ENCODE measurements around the gene NKPD1. TPM values are rescaled to one million over a fixed set of nuclear protein-coding genes. Genes with fewer than 3 reads are reported as not detected.

Gene NKPD1
- polyA plus RNA-seq, 2 of the 4 experiments (the other 2 are of a cell fraction) = 0.12 to 0.15 TPM

DNA sequence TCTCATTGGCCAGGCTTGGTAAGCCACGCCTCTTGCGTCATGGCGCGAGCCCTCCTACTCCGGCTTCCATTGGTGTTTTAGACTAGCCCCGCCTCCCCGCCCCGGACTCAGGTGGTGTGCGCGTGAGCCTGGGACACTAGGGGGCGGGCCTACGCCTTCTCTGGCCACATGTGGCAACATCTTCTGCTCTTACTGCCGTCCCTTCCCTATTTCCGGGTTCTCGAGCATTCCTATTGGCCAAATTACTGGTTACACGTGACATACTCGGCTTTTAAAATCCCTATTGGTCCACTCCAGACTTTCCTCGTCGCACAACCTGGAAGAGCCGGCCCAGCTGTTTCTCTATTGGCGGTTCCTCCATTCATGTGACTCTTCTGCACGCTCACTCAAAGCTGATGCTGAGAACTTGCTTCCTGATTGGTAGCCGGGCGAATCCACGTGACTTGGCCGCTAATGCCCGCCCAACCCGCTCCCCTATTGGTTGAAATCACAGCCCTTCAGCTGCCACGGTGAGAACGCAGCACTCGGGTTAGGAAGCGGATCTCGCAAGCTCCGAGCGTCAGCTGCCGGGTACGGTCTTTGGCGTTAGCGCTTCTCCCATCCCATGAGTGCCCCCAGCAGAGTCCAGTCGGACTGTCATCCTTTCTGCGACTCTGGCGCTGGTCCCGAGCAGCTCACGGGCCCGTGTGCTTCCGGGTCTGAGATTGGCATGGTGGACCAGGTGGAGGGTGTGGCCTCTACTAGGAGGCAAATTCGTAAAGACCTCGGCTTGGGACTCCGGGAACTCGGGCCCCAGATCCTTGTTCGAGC, 17.7 kb upstream of the NKPD1 start, which contains the start of gene BLOC1S3:
TSS of gene BLOC1S3 (plus strand) at position 523 of the 810 bp plus-strand sequence. CDS start 513 bp downstream, outside the sequence.
- ATAC-seq = peak; percentile 87 to 94
- DNase-seq (ENCODE audit: low read depth in 1 of 2, low spot score in 1 of 2) = peak; percentile 100
- H3K4me1 ChIP-seq = peaks cover 11% of the 10 kb centered on the region; the same call in 2 of the 3 replicates
- ChIA-PET CTCF (interaction anchor here (0.6 to 2.5 kb wide), 17 partner anchors 8 to 261 kb away, joined by 3 to 18 read pairs (median 5); partner anchors contain the start of genes NKPD1 and PPP1R13L), POLR2A (interaction anchor here (0.6 to 3.3 kb wide), 14 partner anchors 8 to 515 kb away, joined by 3 to 23 read pairs (median 3); partner anchors contain the start of genes GEMIN7 and PPP1R37)
- WGBS (ENCODE audit: missing lambda C conversion rate) = 2% methylated on average over 51 of the region's 51 CpGs
- TF ChIP-seq RFX5 (IDR thresholded peaks at IDR 0.05) = peak; percentile 99
- peak; percentile 76 for TF ChIP-seq POLR2A (IDR thresholded peaks at IDR 0.05; ENCODE audit: low read length)
- 0 out of 3 replicates have a peak, but pooled peaks have one; percentile 57 for TF ChIP-seq BCL3 (IDR thresholded peaks at IDR 0.05)
- TF ChIP-seq E2F6 (IDR thresholded peaks at IDR 0.05; ENCODE audit: borderline replicate concordance, low read depth) = peak; percentile 56
- TF ChIP-seq, protein P1, sequence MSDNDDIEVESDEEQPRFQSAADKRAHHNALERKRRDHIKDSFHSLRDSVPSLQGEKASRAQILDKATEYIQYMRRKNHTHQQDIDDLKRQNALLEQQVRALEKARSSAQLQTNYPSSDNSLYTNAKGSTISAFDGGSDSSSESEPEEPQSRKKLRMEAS (IDR thresholded peaks at IDR 0.05) = peak; percentile 99
- TF ChIP-seq, protein P2, sequence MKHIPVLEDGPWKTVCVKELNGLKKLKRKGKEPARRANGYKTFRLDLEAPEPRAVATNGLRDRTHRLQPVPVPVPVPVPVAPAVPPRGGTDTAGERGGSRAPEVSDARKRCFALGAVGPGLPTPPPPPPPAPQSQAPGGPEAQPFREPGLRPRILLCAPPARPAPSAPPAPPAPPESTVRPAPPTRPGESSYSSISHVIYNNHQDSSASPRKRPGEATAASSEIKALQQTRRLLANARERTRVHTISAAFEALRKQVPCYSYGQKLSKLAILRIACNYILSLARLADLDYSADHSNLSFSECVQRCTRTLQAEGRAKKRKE (CRISPR knock-in tag; IDR thresholded peaks at IDR 0.05; ENCODE audit: low read depth) = no peak
- TF ChIP-seq HOXB5 (CRISPR knock-in tag; IDR thresholded peaks at IDR 0.05) = no peak
- peak; percentile 95 for TF ChIP-seq MYC (IDR thresholded peaks at IDR 0.05; ENCODE audit: borderline replicate concordance, low read length)
- TF ChIP-seq RCOR1 (IDR thresholded peaks at IDR 0.05; ENCODE audit: low read depth, low read length) = no peak
- TF ChIP-seq SMC3 (IDR thresholded peaks at IDR 0.05) = no peak; the same call in 2 of the 3 replicates
- TF ChIP-seq RNF2 (IDR thresholded peaks at IDR 0.05; ENCODE audit: borderline replicate concordance, low read depth) = no peak
- TF ChIP-seq NPAS2 (CRISPR knock-in tag; IDR thresholded peaks at IDR 0.05; ENCODE audit: borderline replicate concordance) = peak; percentile 98
- TF ChIP-seq, protein P3, sequence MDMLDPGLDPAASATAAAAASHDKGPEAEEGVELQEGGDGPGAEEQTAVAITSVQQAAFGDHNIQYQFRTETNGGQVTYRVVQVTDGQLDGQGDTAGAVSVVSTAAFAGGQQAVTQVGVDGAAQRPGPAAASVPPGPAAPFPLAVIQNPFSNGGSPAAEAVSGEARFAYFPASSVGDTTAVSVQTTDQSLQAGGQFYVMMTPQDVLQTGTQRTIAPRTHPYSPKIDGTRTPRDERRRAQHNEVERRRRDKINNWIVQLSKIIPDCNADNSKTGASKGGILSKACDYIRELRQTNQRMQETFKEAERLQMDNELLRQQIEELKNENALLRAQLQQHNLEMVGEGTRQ (IDR thresholded peaks at IDR 0.05) = peak; percentile 98
- TF ChIP-seq ZFP36 (IDR thresholded peaks at IDR 0.05; ENCODE audit: borderline replicate concordance, partially characterized antibody) = no peak
- no peak for TF ChIP-seq HOXB13 (CRISPR knock-in tag; IDR thresholded peaks at IDR 0.05; ENCODE audit: low read depth)
- TF ChIP-seq JUN (IDR thresholded peaks at IDR 0.05) = peak in 1 of 2 experiments; percentile 21; a peak in 1 of 5 replicates
- TF ChIP-seq TFCP2L1 (CRISPR knock-in tag; IDR thresholded peaks at IDR 0.05) = no peak
- TF ChIP-seq RAD21 (conservative IDR thresholded peaks at IDR 0.05 in 1 of 2, IDR thresholded peaks at IDR 0.05 in 1 of 2) = peak in 1 of 2 experiments; percentile 6; a peak in 1 of 5 replicates
- peak; percentile 78 for TF ChIP-seq BHLHE40 (IDR thresholded peaks at IDR 0.05; ENCODE audit: low read depth, low read length)
- no peak for TF ChIP-seq CHD2 (IDR thresholded peaks at IDR 0.05; ENCODE audit: low read length, partially characterized antibody)
- no peak for TF ChIP-seq NFE2L2 (conservative IDR thresholded peaks at IDR 0.05; ENCODE audit: low read length)
- TF ChIP-seq CEBPB (IDR thresholded peaks at IDR 0.05) = peak; percentile 61 to 81; a peak in 3 of 4 replicates
- TF ChIP-seq EP300 (IDR thresholded peaks at IDR 0.05) = no peak
- TF ChIP-seq SREBF2 (IDR thresholded peaks at IDR 0.05) = no peak
- no peak for TF ChIP-seq TP53 (CRISPR knock-in tag; IDR thresholded peaks at IDR 0.05)
- peak; percentile 50; the same call in 1 of the 2 replicates for TF ChIP-seq GATA3 (IDR thresholded peaks at IDR 0.05; ENCODE audit: borderline replicate concordance)
- TF ChIP-seq HDAC2 (IDR thresholded peaks at IDR 0.05) = no peak
- no peak for TF ChIP-seq NR3C1 (IDR thresholded peaks at IDR 0.05)
- peak; percentile 33 for TF ChIP-seq MAFK (IDR thresholded peaks at IDR 0.05; ENCODE audit: partially characterized antibody)
- TF ChIP-seq KDM1A (IDR thresholded peaks at IDR 0.05; ENCODE audit: low read depth) = no peak
- H3K4me3 ChIP-seq = peak within 1 kb of the TSS; percentile 71
- FAIRE-seq = peak; percentile 68
- no peaks in the 10 kb centered on the region for H3K9me3 ChIP-seq
- H3K27ac ChIP-seq = peak within 1 kb of the TSS; percentile 76 to 85
- H3K4me2 ChIP-seq = peak within 1 kb of the TSS; percentile 92
